WERI-Rb-1 (cell line): ENCODE data around the gene IL22RA2.

Experiments used
- DNase-seq: peaks from one replicate; pipeline ENCODE4 v3.0.0-alpha.2; 2020
- H3K27ac ChIP-seq: fragments of 250-450 bp; sonication (Bioruptor Pico); 2 replicates; pipeline ENCODE4 v1.5.1; 2020; ENCODE audit warnings: mild to moderate bottlenecking, moderate library complexity
- H3K27me3 ChIP-seq: fragments of 250-450 bp; sonication (Bioruptor Pico); 2 replicates; pipeline ENCODE4 v1.5.1; 2021; ENCODE audit warnings: mild to moderate bottlenecking, low read depth, moderate library complexity; ENCODE audit not compliant: insufficient read depth, severe bottlenecking
- H3K36me3 ChIP-seq: fragments of 250-450 bp; sonication (Bioruptor Pico); 2 replicates; pipeline ENCODE4 v1.5.1; 2020; ENCODE audit warnings: mild to moderate bottlenecking, moderate library complexity
- H3K4me3 ChIP-seq: 2 replicates; pipeline ENCODE4 v1.5.1; 2011; ENCODE audit warnings: low read depth, mild to moderate bottlenecking, control low read depth, low read length
- H3K9me3 ChIP-seq: fragments of 250-450 bp; sonication (Bioruptor Pico); 2 replicates; pipeline ENCODE4 v1.5.1; 2021; ENCODE audit warnings: mild to moderate bottlenecking, moderate library complexity; ENCODE audit not compliant: severe bottlenecking
- TF ChIP-seq, protein P1 (sequence below): IDR thresholded peaks from 2 replicates; pipeline ENCODE4 v1.5.1; 2011; ENCODE audit warnings: low read depth, mild to moderate bottlenecking, control low read depth, inconsistent platforms, low read length

IL22RA2 gene

DNA sequence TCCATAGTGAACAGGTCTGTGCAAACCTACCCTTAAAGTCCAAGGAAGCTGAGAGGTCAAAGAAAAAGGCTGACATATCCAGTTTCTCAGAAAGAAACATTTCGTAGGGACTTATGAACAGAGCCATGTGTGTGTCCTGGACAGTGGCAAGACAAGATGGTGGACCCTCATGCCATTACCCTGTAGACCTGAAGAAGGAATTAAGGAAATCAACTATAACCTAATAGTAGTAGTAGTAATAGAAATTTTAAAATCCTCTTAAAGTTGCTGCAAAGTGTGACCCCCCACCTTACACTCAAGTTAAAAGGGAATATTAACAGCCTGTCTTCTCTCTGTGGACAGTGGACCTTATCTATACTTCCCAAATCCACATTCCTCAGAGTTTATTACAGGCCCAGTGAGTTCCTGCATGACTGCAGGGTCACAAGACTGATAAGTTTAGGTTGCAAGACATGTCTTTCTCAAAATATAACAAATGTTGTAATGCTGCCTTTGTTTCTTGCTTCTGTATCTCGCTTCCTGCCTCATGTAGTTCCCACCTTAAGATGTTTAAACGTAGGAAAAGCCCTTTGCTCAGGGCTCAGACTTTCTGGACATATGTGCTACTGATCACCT, 10.6 kb downstream of the IL22RA2 start:
- Histone ChIP-seq H3K27ac (no peak overlapping the region), H3K4me3 (no peak overlapping the region)

DNA sequence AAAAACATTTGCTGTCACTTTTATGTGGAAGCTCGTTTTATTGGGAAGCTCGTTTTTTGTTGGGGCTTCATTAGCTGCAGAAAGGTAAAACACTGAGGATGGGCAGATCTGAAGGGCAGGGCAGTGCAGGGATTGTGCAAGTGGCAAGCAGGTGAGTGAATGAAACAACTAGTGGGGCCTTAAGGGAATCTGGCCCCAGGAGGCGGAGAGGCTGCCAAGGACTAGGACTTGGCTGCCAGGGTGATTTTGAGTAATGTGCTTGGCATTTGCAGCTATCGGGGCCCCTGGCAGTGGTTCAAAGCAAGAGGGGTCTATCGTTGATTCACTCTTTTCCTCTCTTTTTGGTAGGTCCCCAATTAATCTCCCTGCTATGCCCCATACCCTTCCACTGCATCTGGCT, 11.5 kb downstream of the IL22RA2 start:
- Histone ChIP-seq H3K9me3 (peaks cover 14% of the 10 kb centered on the region), H3K27ac (no peak overlapping the region), H3K36me3 (no peaks in the 10 kb centered on the region), H3K27me3 (peaks cover 10% of the 10 kb centered on the region), H3K4me3 (no peak overlapping the region)
- TF ChIP-seq, protein P1, sequence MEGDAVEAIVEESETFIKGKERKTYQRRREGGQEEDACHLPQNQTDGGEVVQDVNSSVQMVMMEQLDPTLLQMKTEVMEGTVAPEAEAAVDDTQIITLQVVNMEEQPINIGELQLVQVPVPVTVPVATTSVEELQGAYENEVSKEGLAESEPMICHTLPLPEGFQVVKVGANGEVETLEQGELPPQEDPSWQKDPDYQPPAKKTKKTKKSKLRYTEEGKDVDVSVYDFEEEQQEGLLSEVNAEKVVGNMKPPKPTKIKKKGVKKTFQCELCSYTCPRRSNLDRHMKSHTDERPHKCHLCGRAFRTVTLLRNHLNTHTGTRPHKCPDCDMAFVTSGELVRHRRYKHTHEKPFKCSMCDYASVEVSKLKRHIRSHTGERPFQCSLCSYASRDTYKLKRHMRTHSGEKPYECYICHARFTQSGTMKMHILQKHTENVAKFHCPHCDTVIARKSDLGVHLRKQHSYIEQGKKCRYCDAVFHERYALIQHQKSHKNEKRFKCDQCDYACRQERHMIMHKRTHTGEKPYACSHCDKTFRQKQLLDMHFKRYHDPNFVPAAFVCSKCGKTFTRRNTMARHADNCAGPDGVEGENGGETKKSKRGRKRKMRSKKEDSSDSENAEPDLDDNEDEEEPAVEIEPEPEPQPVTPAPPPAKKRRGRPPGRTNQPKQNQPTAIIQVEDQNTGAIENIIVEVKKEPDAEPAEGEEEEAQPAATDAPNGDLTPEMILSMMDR: no peak
- DNase-seq: no peak

More for the DNA sequence above, 10.6 kb downstream of the IL22RA2 start:
- Histone ChIP-seq H3K36me3 (no peaks in the 10 kb centered on the region), H3K9me3 (peaks cover 14% of the 10 kb centered on the region), H3K27me3 (peaks cover 10% of the 10 kb centered on the region)
- TF ChIP-seq, protein P1: no peak
- no peak for DNase-seq

DNA sequence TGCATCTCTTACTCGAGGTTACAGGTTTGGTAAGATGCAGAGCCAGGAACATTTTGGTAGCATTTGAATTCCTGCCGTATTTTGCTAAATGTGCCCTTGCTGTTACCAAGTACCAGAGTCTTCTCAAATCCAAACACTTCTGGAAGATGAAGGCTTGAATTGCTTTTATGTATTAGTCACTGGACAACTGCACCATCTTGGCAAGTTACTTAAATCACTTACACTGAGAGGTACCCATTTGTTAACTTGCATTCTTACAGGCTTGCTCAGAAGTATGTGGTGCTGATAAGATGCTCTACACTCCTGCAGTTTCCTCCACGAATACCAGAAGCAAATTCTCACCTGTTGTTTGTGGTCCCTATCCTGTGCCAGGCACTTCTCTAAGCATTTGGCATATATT, 12.7 kb downstream of the IL22RA2 start:
- no peak overlapping the region for H3K27ac ChIP-seq
- H3K27me3 ChIP-seq: peaks cover 10% of the 10 kb centered on the region
- H3K9me3 ChIP-seq: peaks cover 14% of the 10 kb centered on the region
- H3K4me3 ChIP-seq: no peak overlapping the region
- TF ChIP-seq, protein P1: no peak
- DNase-seq: no peak
- no peaks in the 10 kb centered on the region for H3K36me3 ChIP-seq

DNA sequence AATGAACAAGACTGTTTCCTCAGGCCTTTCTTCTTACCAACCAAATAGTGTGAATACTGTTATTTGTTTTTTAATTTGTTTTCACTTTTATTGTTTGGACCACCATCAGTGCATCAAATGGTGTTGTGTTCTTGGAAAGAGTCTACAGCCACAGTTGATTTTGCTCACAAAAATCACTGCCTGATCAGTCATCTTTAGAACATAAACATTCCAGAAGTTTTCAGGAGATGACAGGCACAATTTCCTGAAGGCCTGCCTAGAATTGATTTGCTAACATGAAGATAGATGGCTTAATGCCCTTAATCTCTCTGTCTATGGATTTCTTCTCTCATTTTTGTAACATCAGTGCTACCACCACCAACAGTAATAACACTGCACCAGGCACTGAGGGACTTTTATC, 13.5 kb downstream of the IL22RA2 start:
- DNase-seq: no peak
- Histone ChIP-seq H3K4me3 (no peak overlapping the region), H3K9me3 (peaks cover 14% of the 10 kb centered on the region), H3K27ac (no peak overlapping the region), H3K27me3 (peaks cover 10% of the 10 kb centered on the region), H3K36me3 (no peaks in the 10 kb centered on the region)
- TF ChIP-seq, protein P1: no peak

DNA sequence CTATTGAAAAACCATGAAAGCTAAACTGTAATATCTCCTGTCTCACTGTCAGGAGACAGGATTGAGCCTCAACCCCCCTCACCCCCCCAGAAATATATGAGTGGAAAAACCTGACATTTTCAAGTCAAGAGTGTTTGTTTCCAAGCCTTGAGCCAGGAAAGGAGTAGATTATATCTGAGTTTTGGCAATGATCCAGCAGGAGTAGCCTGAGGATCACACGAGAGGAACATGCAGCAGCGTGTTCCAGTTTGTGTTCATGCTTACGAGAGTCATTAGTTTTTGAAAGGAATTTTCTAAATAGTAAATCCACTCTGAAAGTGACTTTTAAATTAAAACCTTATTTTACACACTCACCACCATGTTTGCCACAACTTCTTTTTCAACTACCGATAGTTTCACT, 15.8 kb downstream of the IL22RA2 start:
- Histone ChIP-seq H3K36me3 (no peaks in the 10 kb centered on the region), H3K27me3 (peaks cover 10% of the 10 kb centered on the region), H3K9me3 (peaks cover under 1% of the 10 kb centered on the region), H3K27ac (no peak overlapping the region), H3K4me3 (no peak overlapping the region)
- TF ChIP-seq, protein P1: no peak
- DNase-seq: no peak

DNA sequence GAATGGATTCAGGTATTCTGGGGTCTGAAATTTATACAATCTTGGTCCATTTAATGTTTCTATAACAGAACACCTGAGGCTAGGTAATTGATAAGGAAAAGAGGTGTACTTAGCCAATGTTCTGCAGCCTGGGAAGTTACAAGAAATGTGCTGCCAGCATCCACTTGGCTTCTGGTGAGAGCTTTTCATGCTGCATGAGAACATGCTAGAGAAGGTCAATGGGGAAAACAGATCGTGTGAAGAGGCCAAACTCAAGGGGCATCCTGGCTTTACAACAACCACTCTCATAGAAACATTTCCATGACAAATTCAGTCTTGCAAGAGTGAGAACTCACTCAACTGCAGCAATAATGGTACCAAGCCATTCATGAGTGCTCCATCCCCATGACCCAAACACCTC, 16.8 kb downstream of the IL22RA2 start:
- DNase-seq: no peak
- no peak overlapping the region for H3K27ac ChIP-seq

More for the DNA sequence above, 16.8 kb downstream of the IL22RA2 start:
- H3K4me3 ChIP-seq: no peak overlapping the region
- H3K27me3 ChIP-seq: peaks cover 10% of the 10 kb centered on the region
- TF ChIP-seq, protein P1: no peak
- H3K36me3 ChIP-seq: no peaks in the 10 kb centered on the region
- H3K9me3 ChIP-seq: no peaks in the 10 kb centered on the region
